B cell (primary cell): ENCODE measurements around the gene EIPR1. TPM values are rescaled to one million over a fixed set of nuclear protein-coding genes. Genes with fewer than 3 reads are reported as not detected.

ENCODE experiments used
- ATAC-seq: fragments of 200-7000 bp; cut with Tn5 transposase; one replicate; pipeline ENCODE4 v1.10.0; 2021; ENCODE audit warnings: low read depth, mild to moderate bottlenecking, moderate number of reproducible peaks, moderate library complexity
- CTCF ChIA-PET: fragments of 350-600 bp; sonication (Branson Sonifier 250); formaldehyde crosslinking; loops from one replicate; lab custom pipeline; 2021; ENCODE audit warnings: antibody characterized with exemption, inconsistent platforms; lab: Charles Lee
- POLR2A ChIA-PET: fragments of 350-600 bp; sonication (Branson Sonifier 250); formaldehyde crosslinking; loops from one replicate; lab custom pipeline; 2021; ENCODE audit warnings: antibody characterized with exemption; lab: Charles Lee
- DNase-seq: peaks from one replicate; pipeline ENCODE4 v3.0.0; 2013
- H2AFZ ChIP-seq: 2 replicates; pipeline ENCODE4 v1.6.1; 2012; ENCODE audit warnings: mild to moderate bottlenecking, low read depth, low read length; ENCODE audit not compliant: insufficient read depth, poor library complexity, severe bottlenecking
- H3K27ac ChIP-seq, 2 donors: 1 replicate in 1 of 2; 2 replicates in 1 of 2; pipeline ENCODE4 v1.5.1; 2012 to 2013; ENCODE audit warnings: low read length in 2 of 2, mild to moderate bottlenecking in 2 of 2, moderate library complexity in 1 of 2
- H3K27me3 ChIP-seq, 4 experiments: fragments of 200-600 bp in 1 of 4; sonication (generic) in 1 of 4; replicated peaks in 1 of 4; 1 replicate in 2 of 4; 2 replicates in 2 of 4; pipeline versions ENCODE4 v1.6.1 to v1.7.0; 2013 to 2016; ENCODE audit warnings: low read length in 3 of 4, mild to moderate bottlenecking in 2 of 4, mixed read lengths in 1 of 4, moderate library complexity in 1 of 4; ENCODE audit not compliant: insufficient read depth in 4 of 4, control insufficient read depth in 3 of 4; ENCODE audit errors: control extremely low read depth in 1 of 4
- H3K36me3 ChIP-seq, 2 experiments: replicated peaks in 1 of 2; 1 replicate in 1 of 2; 2 replicates in 1 of 2; pipeline versions ENCODE4 v1.6.1 to v1.7.1; 2013; ENCODE audit warnings: low read length in 1 of 2; ENCODE audit not compliant: insufficient read depth in 2 of 2, control insufficient read depth in 1 of 2; ENCODE audit errors: control extremely low read depth in 1 of 2, extremely low read depth in 1 of 2
- H3K4me1 ChIP-seq, 2 donors: fragments of 200-600 bp in 1 of 2; sonication (generic) in 1 of 2; 1 replicate in 1 of 2; 2 replicates in 1 of 2; pipeline versions ENCODE4 v1.5.1 to v1.6.1; 2013 to 2017; ENCODE audit warnings: low read length in 2 of 2; ENCODE audit not compliant: control insufficient read depth in 2 of 2, insufficient read depth in 2 of 2
- H3K4me2 ChIP-seq: replicated peaks from 2 replicates; pipeline ENCODE3; 2012; ENCODE audit warnings: mild to moderate bottlenecking, low read depth, low read length; ENCODE audit not compliant: poor library complexity, severe bottlenecking
- H3K4me3 ChIP-seq, 5 experiments: fragments of 200-600 bp in 1 of 5; sonication (generic) in 1 of 5; 1 replicate in 3 of 5; 2 replicates in 2 of 5; pipeline versions ENCODE4 v1.5.1 to v1.7.0; 2011 to 2016; ENCODE audit warnings: low read length in 4 of 5, mild to moderate bottlenecking in 4 of 5, low read depth in 2 of 5, control low read depth in 1 of 5, moderate library complexity in 1 of 5; ENCODE audit not compliant: insufficient read depth in 1 of 5; ENCODE audit errors: control extremely low read depth in 1 of 5, extremely low read depth in 1 of 5
- H3K79me2 ChIP-seq: fragments of 200-600 bp; sonication (generic); one replicate; pipeline ENCODE4 v1.6.0; 2016; ENCODE audit warnings: low read length; ENCODE audit not compliant: control insufficient read depth, insufficient read depth
- H3K9ac ChIP-seq: fragments of 200-600 bp; sonication (generic); 2 replicates; pipeline ENCODE4 v1.6.1; 2017; ENCODE audit warnings: mild to moderate bottlenecking, low read length, moderate library complexity
- H3K9me3 ChIP-seq, 3 donors: one replicate each; pipeline versions ENCODE4 v1.6.1 to v1.7.1; 2013; ENCODE audit warnings: low read length in 2 of 3; ENCODE audit not compliant: control insufficient read depth in 2 of 3, insufficient read depth in 1 of 3; ENCODE audit errors: control extremely low read depth in 1 of 3
- H4K20me1 ChIP-seq: 2 replicates; pipeline ENCODE4 v1.6.0; 2012; ENCODE audit warnings: mild to moderate bottlenecking, low read length; ENCODE audit not compliant: insufficient read depth, control insufficient read depth, poor library complexity, severe bottlenecking
- H3K27ac Mint-ChIP-seq: one replicate; pipeline ENCODE4 v1.8.0; 2021; ENCODE audit warnings: mixed read lengths
- H3K27me3 Mint-ChIP-seq: one replicate; pipeline ENCODE4 v1.8.0; 2021; ENCODE audit warnings: mixed read lengths
- H3K4me1 Mint-ChIP-seq: one replicate; pipeline ENCODE4 v1.8.0; 2021; ENCODE audit warnings: mixed read lengths
- H3K4me3 Mint-ChIP-seq: one replicate; pipeline ENCODE4 v1.8.0; 2021; ENCODE audit warnings: mixed read lengths
- H3K9me3 Mint-ChIP-seq: one replicate; pipeline ENCODE4 v1.8.0; 2022; ENCODE audit warnings: mixed read lengths; ENCODE audit not compliant: insufficient read depth
- EZH2 ChIP-seq: IDR thresholded peaks from 2 replicates; pipeline ENCODE4 v1.6.1; 2012; ENCODE audit warnings: borderline replicate concordance, low read depth, mild to moderate bottlenecking, moderate library complexity, low read length; ENCODE audit not compliant: insufficient read depth, poor library complexity, severe bottlenecking
- WGBS: methylation state at CpG from one replicate; pipeline ENCODE4 v1.1.5; 2013; ENCODE audit warnings: missing lambda C conversion rate; ENCODE audit not compliant: insufficient coverage; 5-methylcytosine and 5-hydroxymethylcytosine counted together
- intact Hi-C: fragments of 100-400 bp; cut with micrococcal nuclease; formaldehyde crosslinking; loops from one replicate; pipeline ENCODE4 v1.10.0; 2022
- polyA plus RNA-seq: library from polyadenylated mRNA; depleted of rRNA; stranded (reverse); fragments of >200 nt; gene quantifications from 2 replicates; pipeline ENCODE4 v1.2.3, GENCODE V29; 2012
- total RNA-seq, 2 donors: library from RNA; stranded (reverse); fragments of 120-200 nt in 1 of 2; gene quantifications; 1 replicate in 1 of 2; 2 replicates in 1 of 2; pipeline versions ENCODE4 v1.2.3 to v1.2.4, GENCODE V29; 2013 to 2022
- TF ChIP-seq, protein P1 (sequence below): fragments of 200-600 bp; IDR thresholded peaks from one replicate; pipeline ENCODE4 v1.8.0; 2022; ENCODE audit warnings: antibody characterized with exemption, mild to moderate bottlenecking

EIPR1 gene
- total and polyA plus RNA-seq, 2 donors (not counting 1 experiment from before 2014, with no cell fraction given): 31.8 to 37.0 TPM

- CTCF ChIA-PET: interaction anchor here (0.7 kb wide), 1 partner anchor 437 kb away, joined by 4 read pairs; no protein-coding TSS in a partner anchor
- no peak for DNase-seq
- H3K27me3 Mint-ChIP-seq: no peaks in the 10 kb centered on the region
- TF ChIP-seq, protein P1, sequence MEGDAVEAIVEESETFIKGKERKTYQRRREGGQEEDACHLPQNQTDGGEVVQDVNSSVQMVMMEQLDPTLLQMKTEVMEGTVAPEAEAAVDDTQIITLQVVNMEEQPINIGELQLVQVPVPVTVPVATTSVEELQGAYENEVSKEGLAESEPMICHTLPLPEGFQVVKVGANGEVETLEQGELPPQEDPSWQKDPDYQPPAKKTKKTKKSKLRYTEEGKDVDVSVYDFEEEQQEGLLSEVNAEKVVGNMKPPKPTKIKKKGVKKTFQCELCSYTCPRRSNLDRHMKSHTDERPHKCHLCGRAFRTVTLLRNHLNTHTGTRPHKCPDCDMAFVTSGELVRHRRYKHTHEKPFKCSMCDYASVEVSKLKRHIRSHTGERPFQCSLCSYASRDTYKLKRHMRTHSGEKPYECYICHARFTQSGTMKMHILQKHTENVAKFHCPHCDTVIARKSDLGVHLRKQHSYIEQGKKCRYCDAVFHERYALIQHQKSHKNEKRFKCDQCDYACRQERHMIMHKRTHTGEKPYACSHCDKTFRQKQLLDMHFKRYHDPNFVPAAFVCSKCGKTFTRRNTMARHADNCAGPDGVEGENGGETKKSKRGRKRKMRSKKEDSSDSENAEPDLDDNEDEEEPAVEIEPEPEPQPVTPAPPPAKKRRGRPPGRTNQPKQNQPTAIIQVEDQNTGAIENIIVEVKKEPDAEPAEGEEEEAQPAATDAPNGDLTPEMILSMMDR: no peak
- TF ChIP-seq EZH2: no peak
- H2AFZ ChIP-seq: no peak overlapping the region
- no peak overlapping the region for H3K27ac ChIP-seq
- ATAC-seq: no peak
- no peaks in the 10 kb centered on the region for H3K27me3 ChIP-seq
- H3K4me3 Mint-ChIP-seq: no peak overlapping the region
- H4K20me1 ChIP-seq: no peaks in the 10 kb centered on the region
- peaks cover 0 to 3% (median 0%) of the 10 kb centered on the region in 3 donors for H3K9me3 ChIP-seq
- H3K9me3 Mint-ChIP-seq: no peaks in the 10 kb centered on the region
- intact Hi-C loops: no loop called here
- no peak overlapping the region for H3K27ac Mint-ChIP-seq
- no peak overlapping the region for H3K4me2 ChIP-seq
- H3K36me3 ChIP-seq: peaks cover 0 to 10% of the 10 kb centered on the region in 2 experiments
- WGBS: 89% methylated on average over 10 of the region's 10 CpGs
- H3K79me2 ChIP-seq: peaks cover 37% of the 10 kb centered on the region
- peaks cover 0 to 4% of the 10 kb centered on the region in 2 donors for H3K4me1 ChIP-seq
- POLR2A ChIA-PET: no interaction called here
- no peak overlapping the region for H3K9ac ChIP-seq
- no peaks in the 10 kb centered on the region for H3K4me1 Mint-ChIP-seq
- H3K4me3 ChIP-seq: no peak overlapping the region
Observed at GRCh38 chr2:3214806-3215404, 162.7 kb downstream of the EIPR1 start.

DNA sequence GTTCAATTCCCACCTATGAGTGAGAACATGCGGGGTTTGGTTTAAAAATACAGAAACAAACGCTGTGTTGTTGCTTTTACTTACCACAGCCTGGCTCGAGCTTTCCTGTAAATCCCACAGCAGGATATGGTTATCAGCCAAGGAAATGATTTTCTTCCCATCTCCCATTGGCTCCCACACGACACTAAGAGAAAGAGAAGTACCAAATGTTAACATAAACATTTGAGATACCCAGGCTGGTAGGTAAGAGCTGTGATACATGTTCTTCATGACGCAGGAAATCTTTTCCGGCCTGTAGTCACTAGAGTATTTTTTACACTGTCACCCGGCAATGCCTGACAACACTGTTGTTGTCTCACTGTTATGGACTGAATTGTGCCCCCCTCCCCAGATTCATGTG, 163.6 kb downstream of the EIPR1 start:
- WGBS: 77% methylated on average over 6 of the region's 7 CpGs
- no peak for DNase-seq
- Histone ChIP-seq H3K4me2 (no peak overlapping the region), H3K4me1 (peaks cover 0 to 4% of the 10 kb centered on the region in 2 donors), H3K79me2 (peaks cover 40% of the 10 kb centered on the region), H3K27ac (no peak overlapping the region), H3K9me3 (no peaks in the 10 kb centered on the region), H3K4me3 (no peak overlapping the region), H2AFZ (no peak overlapping the region), H3K36me3 (peaks cover 0 to 13% of the 10 kb centered on the region in 2 experiments), H4K20me1 (no peaks in the 10 kb centered on the region), H3K9ac (no peak overlapping the region), H3K27me3 (no peaks in the 10 kb centered on the region)
- no peaks in the 10 kb centered on the region for H3K4me1 Mint-ChIP-seq
- ATAC-seq: no peak
- H3K27ac Mint-ChIP-seq: no peak overlapping the region
- H3K9me3 Mint-ChIP-seq: no peaks in the 10 kb centered on the region
- no peaks in the 10 kb centered on the region for H3K27me3 Mint-ChIP-seq
- no peak for TF ChIP-seq EZH2
- TF ChIP-seq, protein P1: no peak
- CTCF ChIA-PET: no interaction called here
- intact Hi-C loops: no loop called here
- POLR2A ChIA-PET: no interaction called here
- H3K4me3 Mint-ChIP-seq: no peak overlapping the region
